ENCODE measurements around the gene WDR74. TPM values are rescaled to one million over a fixed set of nuclear protein-coding genes. Genes with fewer than 3 reads are reported as not detected.

WDR74 gene
- total and polyA plus RNA-seq, 2 donors (not counting 1 experiment from before 2014, with no cell fraction given): 122 to 131 TPM

GRCh38 chr11:62858201-62858600 lies 18.8 kb upstream of the WDR74 start:
- H4K20me1 ChIP-seq (ENCODE audit: control insufficient read depth, insufficient read depth, low read length, poor library complexity, severe bottlenecking): peaks cover 24% of the 10 kb centered on the region
- H3K9me3 Mint-ChIP-seq (ENCODE audit: insufficient read depth): no peaks in the 10 kb centered on the region
- peaks cover 44% of the 10 kb centered on the region for H3K4me1 Mint-ChIP-seq
- H3K9me3 ChIP-seq (ENCODE audit: control extremely low read depth in 1 of 3, control insufficient read depth in 2 of 3, insufficient read depth in 1 of 3, low read length in 2 of 3): no peaks in the 10 kb centered on the region
- peak overlapping the region; percentile 72 for H3K4me3 Mint-ChIP-seq
- WGBS (ENCODE audit: insufficient coverage): 98% methylated on average over 7 of the region's 7 CpGs
- H3K27me3 ChIP-seq (replicated peaks in 1 of 4; ENCODE audit: control extremely low read depth in 1 of 4, control insufficient read depth in 3 of 4, insufficient read depth in 4 of 4, low read length in 3 of 4): no peaks in the 10 kb centered on the region
- no peak overlapping the region for H2AFZ ChIP-seq (ENCODE audit: insufficient read depth, low read depth, low read length, poor library complexity, severe bottlenecking)
- no peak overlapping the region for H3K27ac Mint-ChIP-seq
- CTCF ChIA-PET: interaction anchor here (0.9 to 3.6 kb wide), 7 partner anchors 16 to 414 kb away, joined by 3 to 36 read pairs (median 3); partner anchors contain the start of genes LBHD1, SLC3A2, TMEM179B and UQCC3
- H3K4me3 ChIP-seq (ENCODE audit: control extremely low read depth in 1 of 5, extremely low read depth in 1 of 5, insufficient read depth in 1 of 5, low read depth in 2 of 5, low read length in 4 of 5): no peak overlapping the region
- no peak for DNase-seq
- H3K27me3 Mint-ChIP-seq: no peaks in the 10 kb centered on the region
- H3K79me2 ChIP-seq (ENCODE audit: control insufficient read depth, insufficient read depth, low read length): peaks cover 50% of the 10 kb centered on the region
- no peak overlapping the region for H3K9ac ChIP-seq (ENCODE audit: low read length)
- H3K4me1 ChIP-seq (ENCODE audit: control insufficient read depth in 2 of 2, insufficient read depth in 2 of 2, low read length in 2 of 2): peaks cover 25 to 43% of the 10 kb centered on the region in 2 donors
- H3K27ac ChIP-seq (ENCODE audit: low read length in 2 of 2): no peak overlapping the region
- TF ChIP-seq CTCF (IDR thresholded peaks at IDR 0.05) (no peak), EZH2 (IDR thresholded peaks at IDR 0.05; ENCODE audit: borderline replicate concordance, insufficient read depth, low read depth, low read length, poor library complexity, severe bottlenecking) (no peak)
- intact Hi-C loops (cut with micrococcal nuclease): loop anchor here (5.0 kb wide), 1 partner anchor 151 kb away; the partner anchor contains the start of genes BSCL2 and GNG3
- no peak for ATAC-seq (ENCODE audit: low read depth)
- POLR2A ChIA-PET: interaction anchor here (5.2 kb wide), 1 partner anchor 17 kb away, joined by 159 read pairs; the partner anchor contains the start of gene WDR74
- no peak overlapping the region for H3K4me2 ChIP-seq (replicated peaks; ENCODE audit: low read depth, low read length, poor library complexity, severe bottlenecking)
- peaks cover 9 to 18% of the 10 kb centered on the region in 2 experiments for H3K36me3 ChIP-seq (replicated peaks in 1 of 2; ENCODE audit: control extremely low read depth in 1 of 2, control insufficient read depth in 1 of 2, extremely low read depth in 1 of 2, insufficient read depth in 2 of 2, low read length in 1 of 2)

GRCh38 chr11:62857541-62857982 lies 18.2 kb upstream of the WDR74 start:
- no peak overlapping the region for H2AFZ ChIP-seq (ENCODE audit: insufficient read depth, low read depth, low read length, poor library complexity, severe bottlenecking)
- POLR2A ChIA-PET: interaction anchor here (0.7 to 5.2 kb wide), 4 partner anchors 16 to 178 kb away, joined by 5 to 159 read pairs (median 6); partner anchors contain the start of genes UBXN1 and WDR74
- H4K20me1 ChIP-seq (ENCODE audit: control insufficient read depth, insufficient read depth, low read length, poor library complexity, severe bottlenecking): peaks cover 26% of the 10 kb centered on the region
- peak; percentile 17 for DNase-seq
- Mint-ChIP-seq H3K27ac (peak overlapping the region; percentile 50), H3K9me3 (ENCODE audit: insufficient read depth) (no peaks in the 10 kb centered on the region), H3K27me3 (no peaks in the 10 kb centered on the region), H3K4me3 (peak overlapping the region; percentile 72), H3K4me1 (peaks cover 48% of the 10 kb centered on the region)
- peaks cover 30 to 43% of the 10 kb centered on the region in 2 donors for H3K4me1 ChIP-seq (ENCODE audit: control insufficient read depth in 2 of 2, insufficient read depth in 2 of 2, low read length in 2 of 2)
- no peak overlapping the region for H3K9ac ChIP-seq (ENCODE audit: low read length)
- intact Hi-C loops (cut with micrococcal nuclease): loop anchor here (5.0 kb wide), 1 partner anchor 150 kb away; the partner anchor contains the start of genes BSCL2 and GNG3
- CTCF ChIA-PET: interaction anchor here (0.9 to 3.6 kb wide), 7 partner anchors 15 to 413 kb away, joined by 3 to 36 read pairs (median 3); partner anchors contain the start of genes LBHD1, SLC3A2, TMEM179B and UQCC3
- TF ChIP-seq CTCF (IDR thresholded peaks at IDR 0.05) (no peak), EZH2 (IDR thresholded peaks at IDR 0.05; ENCODE audit: borderline replicate concordance, insufficient read depth, low read depth, low read length, poor library complexity, severe bottlenecking) (no peak)
- 50% methylated on average over 1 of the region's 2 CpGs for WGBS (ENCODE audit: insufficient coverage)
- H3K27ac ChIP-seq (ENCODE audit: low read length in 2 of 2): no peak overlapping the region
- peaks cover 50% of the 10 kb centered on the region for H3K79me2 ChIP-seq (ENCODE audit: control insufficient read depth, insufficient read depth, low read length)
- H3K4me2 ChIP-seq (replicated peaks; ENCODE audit: low read depth, low read length, poor library complexity, severe bottlenecking): no peak overlapping the region
- no peak for ATAC-seq (ENCODE audit: low read depth)
- H3K4me3 ChIP-seq (ENCODE audit: control extremely low read depth in 1 of 5, extremely low read depth in 1 of 5, insufficient read depth in 1 of 5, low read depth in 2 of 5, low read length in 4 of 5): no peak overlapping the region
- H3K9me3 ChIP-seq (ENCODE audit: control extremely low read depth in 1 of 3, control insufficient read depth in 2 of 3, insufficient read depth in 1 of 3, low read length in 2 of 3): no peaks in the 10 kb centered on the region
- peaks cover 12 to 25% of the 10 kb centered on the region in 2 experiments for H3K36me3 ChIP-seq (replicated peaks in 1 of 2; ENCODE audit: control extremely low read depth in 1 of 2, control insufficient read depth in 1 of 2, extremely low read depth in 1 of 2, insufficient read depth in 2 of 2, low read length in 1 of 2)
- no peaks in the 10 kb centered on the region for H3K27me3 ChIP-seq (replicated peaks in 1 of 4; ENCODE audit: control extremely low read depth in 1 of 4, control insufficient read depth in 3 of 4, insufficient read depth in 4 of 4, low read length in 3 of 4)
